HG03354 (cell line): ENCODE data around the gene UBE3C.

Experiments used
- ATAC-seq: cut with Tn5 transposase; IDR thresholded peaks from one replicate; pipeline ENCODE4 v1.9.1; 2021; ENCODE audit warnings: mild to moderate bottlenecking; ENCODE audit not compliant: unreplicated experiment, poor library complexity, severe bottlenecking

UBE3C gene

GRCh38 chr7:157280216-157280841 lies 141.6 kb downstream of the UBE3C start:
- no peak for ATAC-seq

- no peak for ATAC-seq
These were observed 142.7 kb downstream of the UBE3C start for GRCh38 chr7:157281221-157281998.

- ATAC-seq, result no peak
These were observed 143.5 kb downstream of the UBE3C start for GRCh38 chr7:157282141-157282801.

- no peak for ATAC-seq
These were observed 145.7 kb downstream of the UBE3C start for GRCh38 chr7:157284229-157285014.

GRCh38 chr7:157291404-157292080 lies 152.8 kb downstream of the UBE3C start:
- no peak for ATAC-seq

- ATAC-seq, result no peak
These were observed 153.5 kb downstream of the UBE3C start for GRCh38 chr7:157292258-157292657.

- no peak for ATAC-seq
These were observed 154.2 kb downstream of the UBE3C start for GRCh38 chr7:157292770-157293412.

- no peak for ATAC-seq
These were observed 154.7 kb downstream of the UBE3C start for GRCh38 chr7:157293413-157293788.

- no peak for ATAC-seq
These were observed 156.0 kb downstream of the UBE3C start for GRCh38 chr7:157294773-157295172.

- no peak for ATAC-seq
These were observed 156.6 kb downstream of the UBE3C start for GRCh38 chr7:157295338-157295737.

GRCh38 chr7:157297185-157297584 lies 158.5 kb downstream of the UBE3C start:
- no peak for ATAC-seq

- no peak for ATAC-seq
These were observed 160.5 kb downstream of the UBE3C start for GRCh38 chr7:157299317-157299612.

GRCh38 chr7:157299613-157300368 lies 161.1 kb downstream of the UBE3C start:
- ATAC-seq, result no peak

- no peak for ATAC-seq
These were observed 161.7 kb downstream of the UBE3C start for GRCh38 chr7:157300369-157300825.

GRCh38 chr7:157301610-157302120 lies 162.9 kb downstream of the UBE3C start:
- ATAC-seq, result no peak

- ATAC-seq, result no peak
These were observed 168.4 kb downstream of the UBE3C start for GRCh38 chr7:157306846-157307838.

- no peak for ATAC-seq
These were observed 171.4 kb downstream of the UBE3C start for GRCh38 chr7:157309988-157310668.
